ENCODE measurements around the gene RPL7L1. TPM values are rescaled to one million over a fixed set of nuclear protein-coding genes. Genes with fewer than 3 reads are reported as not detected.

The RPL7L1 gene
- 96.0 and 109 TPM in 2 replicates for total RNA-seq

GRCh38 chr6:42879372-42880239 lies at the start of gene RPL7L1:
Gene RPL7L1 (plus strand): TSS chr6:42879616. CDS start chr6:42879911, 295 bp downstream.

GRCh38 chr6:42915732-42916131 lies 36.3 kb downstream of the RPL7L1 start, which contains the start of gene PTCRA:
Gene PTCRA (plus strand): TSS chr6:42916053. CDS start chr6:42916070, 17 bp downstream.

GRCh38 chr6:42928986-42929820 lies 49.8 kb downstream of the RPL7L1 start, which contains the start of gene CNPY3:
Gene CNPY3 (plus strand): TSS chr6:42929480. CDS start chr6:42929571, 91 bp downstream.

Other genes with a start within 250 kb of the RPL7L1 start
- gene PRPH2, start 157.0 kb upstream of the RPL7L1 start, total RNA-seq = under 0.01 and 0.19 TPM in 2 replicates
- gene TBCC, start 133.5 kb upstream of the RPL7L1 start, total RNA-seq = 28.8 and 29.6 TPM in 2 replicates
- gene BICRAL, start 97.6 kb upstream of the RPL7L1 start, total RNA-seq = 2.3 and 3.4 TPM in 2 replicates
- not detected in 2 replicates for gene PTCRA, start 36.4 kb downstream of the RPL7L1 start, total RNA-seq
- gene CNPY3, start 49.9 kb downstream of the RPL7L1 start, total RNA-seq = 20.7 and 35.7 TPM in 2 replicates
- gene GNMT, start 81.1 kb downstream of the RPL7L1 start, total RNA-seq = 0.09 TPM in 1 of 2 replicates, not detected in the other
- 27.7 and 48.2 TPM in 2 replicates for gene PEX6, start 99.6 kb downstream of the RPL7L1 start, total RNA-seq
- gene PPP2R5D, start 105.0 kb downstream of the RPL7L1 start, total RNA-seq = 35.8 and 38.1 TPM in 2 replicates
- 50.9 and 54.4 TPM in 2 replicates for gene MEA1, start 134.3 kb downstream of the RPL7L1 start, total RNA-seq
- gene KLHDC3, start 134.6 kb downstream of the RPL7L1 start, total RNA-seq = 83.8 and 110 TPM in 2 replicates
- 77.2 and 100.0 TPM in 2 replicates for gene RRP36, start 142.0 kb downstream of the RPL7L1 start, total RNA-seq
- gene CUL7, start 174.2 kb downstream of the RPL7L1 start, total RNA-seq = 21.1 and 34.3 TPM in 2 replicates
- 18.5 and 21.6 TPM in 2 replicates for gene MRPL2, start 179.8 kb downstream of the RPL7L1 start, total RNA-seq
- gene KLC4, start 180.0 kb downstream of the RPL7L1 start, total RNA-seq = 13.4 and 17.2 TPM in 2 replicates
- 15.3 and 24.6 TPM in 2 replicates for gene PTK7, start 196.7 kb downstream of the RPL7L1 start, total RNA-seq

All from endothelial cell of coronary artery (primary cell).